Suppressor macrophage treated with lipopolysaccharide for 1 hour (primary cell): Measurements from ENCODE around the gene CST3.
A peak's percentile ranks its signal among the peaks of the same experiment; 100 is the strongest.
"Not testable (repeated sequence)": the region's sequence is repeated elsewhere in the genome, so short reads cannot be mapped to it uniquely, and the experiment has no call there.

Experiments used
- DNase-seq, 3 donors: peaks; one replicate each; pipeline ENCODE4 v3.0.0-alpha.2; 2020 to 2022

The CST3 gene

DNA sequence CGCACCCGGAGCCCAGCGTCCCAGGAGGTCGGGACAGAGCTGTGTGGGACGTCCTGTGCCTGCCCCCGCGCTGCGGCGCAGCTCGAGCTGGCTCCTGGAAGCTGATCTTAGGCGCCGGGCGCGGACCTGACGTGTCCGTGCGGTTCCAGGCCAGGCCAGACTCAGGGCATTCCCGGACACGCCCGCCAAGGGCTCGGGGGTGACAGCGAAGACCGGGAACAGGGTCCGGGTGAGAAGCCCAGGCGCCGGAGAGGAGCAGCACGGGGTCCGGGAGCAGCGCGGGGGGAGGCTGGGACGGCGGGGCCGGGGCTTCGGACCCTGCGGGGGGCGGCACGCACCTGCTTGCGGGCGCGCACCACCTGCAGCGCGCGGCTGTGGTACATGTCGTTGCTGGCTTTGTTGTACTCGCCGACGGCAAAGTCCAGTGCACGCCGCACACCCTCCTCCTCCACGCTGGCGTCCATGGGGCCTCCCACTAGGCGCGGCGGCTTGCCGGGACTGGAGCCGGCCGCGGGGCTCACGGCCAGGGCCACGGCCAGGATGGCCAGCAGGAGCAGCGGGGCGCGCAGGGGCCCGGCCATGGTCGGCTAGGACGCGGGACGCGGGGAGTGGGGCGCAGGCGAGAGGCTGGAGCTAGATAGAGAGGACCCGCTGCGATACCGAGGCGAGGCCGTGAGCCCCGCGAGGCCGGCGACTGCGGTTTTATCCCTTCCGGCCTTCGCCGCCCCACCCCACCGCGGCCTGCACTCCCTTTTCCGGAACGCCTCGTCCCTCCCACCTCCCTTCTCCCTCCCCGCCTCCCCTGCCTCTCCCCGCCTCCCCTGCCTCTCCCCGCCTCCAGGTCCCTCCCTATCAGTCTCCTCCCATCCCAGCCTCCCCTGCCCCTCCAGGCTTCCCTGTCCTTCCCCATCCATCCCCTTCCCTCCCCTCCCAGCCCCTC lies at the start of gene CST3:
Gene CST3 (minus strand): TSS at position 674 of the 940 bp plus-strand sequence. CDS start 93 bp downstream, at position 581.
- DNase-seq: peak; percentile 77 to 93 (median 85)

DNA sequence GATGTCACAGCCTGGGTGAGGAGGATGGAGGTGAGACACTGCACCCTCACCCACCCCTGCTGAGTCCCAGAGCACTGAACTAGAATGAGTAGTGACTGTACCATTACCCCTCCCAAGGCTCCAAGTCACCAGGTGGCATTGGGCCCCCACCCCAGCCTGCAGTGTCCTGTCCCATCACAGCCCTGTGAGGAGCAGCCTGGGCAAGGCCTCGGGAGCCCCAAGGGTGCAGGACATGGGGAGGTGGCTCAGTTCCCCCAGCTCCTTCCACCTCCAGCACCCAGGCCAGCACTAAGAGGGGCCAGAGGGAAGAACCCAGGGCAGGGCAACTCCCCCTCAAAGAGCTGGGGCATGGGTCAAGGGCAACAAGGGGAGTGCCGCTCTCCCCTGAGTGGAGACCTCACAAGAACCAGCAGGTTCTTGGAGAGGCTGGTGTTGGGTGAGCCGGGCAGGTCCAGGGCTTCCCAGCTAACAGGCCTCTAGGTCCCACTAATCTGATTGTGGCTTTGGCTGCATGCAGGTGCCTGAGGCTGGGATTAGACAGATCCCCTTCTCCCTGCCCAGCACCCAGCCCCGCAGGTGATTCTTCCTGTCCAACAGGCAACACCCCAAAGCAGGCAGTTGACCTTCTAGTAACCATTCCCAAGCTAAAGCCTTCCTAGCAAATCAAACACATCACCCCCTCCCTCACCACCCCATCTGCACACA lies 48.4 kb upstream of the CST3 start:
- no peak for DNase-seq

DNA sequence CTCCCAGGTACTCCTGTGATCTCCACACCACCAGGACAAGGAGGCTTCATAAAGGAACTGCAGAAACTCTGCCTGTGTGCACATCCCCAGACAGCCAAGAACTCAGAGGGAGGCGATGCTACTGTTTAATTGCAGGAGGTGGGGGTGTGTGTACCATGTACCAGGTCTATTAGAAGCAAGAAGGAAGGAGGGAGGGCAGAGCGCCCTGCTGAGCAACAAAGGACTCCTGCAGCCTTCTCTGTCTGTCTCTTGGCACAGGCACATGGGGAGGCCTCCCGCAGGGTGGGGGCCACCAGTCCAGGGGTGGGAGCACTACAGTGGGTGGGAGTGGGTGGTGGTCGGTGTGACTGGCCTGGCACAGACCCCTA lies 47.8 kb upstream of the CST3 start:
- DNase-seq: not testable (repeated sequence)

GRCh38 chr20:23684261-23684660 lies 46.5 kb upstream of the CST3 start:
- DNase-seq: no peak

- no peak for DNase-seq
Measured at GRCh38 chr20:23683807-23684206, 46.1 kb upstream of the CST3 start.

- DNase-seq: no peak
Measured at GRCh38 chr20:23683281-23683680, 45.5 kb upstream of the CST3 start.

DNA sequence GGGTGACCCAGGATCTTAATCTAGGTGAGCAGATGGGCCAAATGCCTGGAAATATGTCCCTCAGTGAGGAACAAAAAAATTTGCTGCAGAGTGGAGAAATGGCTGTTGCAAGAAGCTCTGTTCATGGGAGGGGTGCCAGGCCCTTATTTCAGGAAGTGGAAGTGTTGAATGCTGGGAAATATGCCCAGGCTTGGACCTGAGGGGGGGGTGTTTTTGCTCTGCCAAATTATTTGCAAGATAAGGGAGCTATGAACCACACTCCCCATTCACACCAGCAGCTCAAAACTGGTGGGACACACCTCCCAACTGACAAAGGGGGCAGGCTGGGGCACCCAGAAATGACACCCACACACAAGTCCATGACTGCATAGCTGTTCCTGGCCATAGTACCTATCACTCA lies 42.4 kb upstream of the CST3 start:
- DNase-seq: no peak

DNA sequence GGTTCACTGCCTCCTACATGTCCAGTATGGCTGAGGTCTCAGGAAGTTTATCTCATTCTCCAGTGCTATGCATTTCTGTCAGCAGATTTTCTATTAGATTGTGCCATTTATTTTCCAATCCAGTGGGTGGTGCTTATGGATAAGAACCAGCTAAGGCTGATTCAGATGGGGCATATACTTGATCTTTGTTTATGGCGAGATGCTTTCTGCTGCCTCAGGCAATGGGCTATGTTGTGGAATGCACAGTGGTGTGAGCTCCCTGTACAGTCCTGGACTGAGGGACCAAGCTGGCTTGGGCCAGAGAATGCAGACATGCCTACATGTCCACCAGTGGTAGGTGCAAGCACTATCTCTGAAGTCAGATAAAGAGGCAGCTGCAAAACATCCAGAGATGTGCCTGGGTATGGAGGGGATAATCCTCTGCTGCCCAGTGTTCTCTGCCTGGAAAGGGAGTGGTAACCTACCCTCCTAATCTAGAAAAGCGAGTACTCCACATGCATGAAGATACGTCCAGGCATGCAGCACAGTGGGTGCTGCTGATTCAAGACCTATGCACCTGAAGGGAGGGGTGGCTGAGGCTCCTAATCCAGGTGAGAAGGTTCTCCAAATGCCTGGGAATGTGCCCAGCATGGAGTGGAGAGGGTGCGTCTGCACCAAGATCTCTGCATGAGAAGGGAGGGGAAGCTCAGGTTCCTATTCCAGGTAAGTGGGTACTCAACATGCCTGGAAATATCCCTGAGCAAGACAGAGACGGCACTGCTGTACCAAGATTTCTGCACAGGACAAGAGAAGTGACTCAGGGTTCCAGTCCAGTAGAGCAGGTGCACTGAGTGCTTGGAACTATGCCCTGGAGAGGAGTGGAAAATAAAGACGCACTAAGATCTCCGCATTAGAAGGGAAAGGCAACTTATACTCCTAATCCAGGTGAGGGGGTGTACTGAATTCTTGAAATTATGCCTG lies 41.7 kb upstream of the CST3 start:
- no peak for DNase-seq

DNA sequence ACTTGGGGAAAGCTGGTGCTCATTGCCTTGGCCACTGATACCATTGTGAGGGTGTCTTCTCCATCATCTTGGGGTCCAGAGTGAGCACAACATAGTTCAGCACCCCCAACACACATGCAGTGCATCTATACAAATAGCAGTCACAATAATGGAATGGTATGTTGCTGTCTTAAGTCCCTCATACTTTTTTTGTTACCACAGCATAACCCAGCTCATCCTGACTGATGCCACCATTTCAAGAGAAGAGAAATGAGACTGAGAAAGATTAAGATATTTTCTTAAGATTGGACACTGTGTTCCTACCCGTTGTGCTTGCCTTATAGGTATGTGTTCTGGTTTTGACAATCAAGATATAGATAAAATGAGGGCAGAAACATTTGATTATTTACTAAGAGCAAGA lies 35.5 kb upstream of the CST3 start:
- DNase-seq: no peak

DNA sequence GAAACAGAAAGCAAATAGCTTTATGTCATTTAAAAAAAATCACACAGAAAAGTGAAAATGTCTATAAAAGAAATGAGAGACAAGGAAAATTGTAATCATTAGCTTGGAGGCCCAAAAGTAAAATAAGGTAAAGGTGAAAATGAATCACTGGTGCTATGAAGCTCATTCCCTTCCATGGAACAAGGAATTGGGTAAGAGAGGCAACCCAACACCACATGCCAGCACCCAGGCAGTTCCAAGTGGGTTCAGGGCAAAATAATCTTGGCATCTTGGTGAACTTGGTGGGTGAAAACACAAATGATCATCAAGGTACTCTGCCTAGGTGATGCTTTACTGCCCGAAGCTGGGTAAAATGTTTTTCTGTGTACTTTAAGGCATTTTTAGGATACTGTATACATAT lies 34.4 kb upstream of the CST3 start:
- DNase-seq: no peak

DNA sequence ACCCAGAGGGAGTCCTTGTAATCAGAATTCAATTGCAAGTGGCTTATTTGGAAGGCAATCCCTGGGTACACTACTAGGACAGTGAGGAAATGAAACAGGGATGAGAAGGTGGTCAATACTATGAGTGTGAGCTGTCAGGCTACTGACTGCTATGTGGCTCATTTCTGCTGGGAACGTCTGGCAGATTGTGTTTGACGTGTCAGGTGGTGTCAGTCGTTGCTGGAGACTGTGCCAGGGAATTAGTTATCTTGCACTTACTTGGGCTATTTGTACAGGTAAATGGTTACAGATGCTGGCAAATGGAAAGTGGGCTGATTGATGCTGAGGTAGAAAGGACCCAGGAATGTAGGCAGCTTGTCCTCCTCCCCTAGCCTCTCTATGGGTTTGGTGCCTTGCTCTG lies 33.7 kb upstream of the CST3 start:
- DNase-seq: no peak

DNA sequence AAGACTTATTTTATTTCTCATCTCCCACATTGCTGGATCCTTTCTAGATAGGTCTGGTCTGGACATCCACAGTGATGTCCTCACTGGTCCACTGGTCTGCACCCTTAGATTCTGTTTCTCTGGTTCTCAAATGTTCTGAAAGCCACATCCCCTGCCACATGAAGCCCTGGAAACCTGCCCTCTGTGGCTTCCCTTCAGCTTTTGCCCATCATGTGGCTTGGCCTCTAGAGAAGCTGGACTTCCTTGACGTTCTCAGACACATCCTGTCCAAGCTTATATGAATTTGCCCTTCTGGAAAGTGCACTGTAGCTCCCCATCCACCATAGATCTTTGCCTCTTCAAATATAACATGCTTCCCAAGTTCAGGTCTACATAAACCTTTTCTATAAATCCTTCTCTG lies 32.6 kb upstream of the CST3 start:
- DNase-seq: no peak

- DNase-seq: no peak
Measured at GRCh38 chr20:23669866-23670265, 32.1 kb upstream of the CST3 start.

DNA sequence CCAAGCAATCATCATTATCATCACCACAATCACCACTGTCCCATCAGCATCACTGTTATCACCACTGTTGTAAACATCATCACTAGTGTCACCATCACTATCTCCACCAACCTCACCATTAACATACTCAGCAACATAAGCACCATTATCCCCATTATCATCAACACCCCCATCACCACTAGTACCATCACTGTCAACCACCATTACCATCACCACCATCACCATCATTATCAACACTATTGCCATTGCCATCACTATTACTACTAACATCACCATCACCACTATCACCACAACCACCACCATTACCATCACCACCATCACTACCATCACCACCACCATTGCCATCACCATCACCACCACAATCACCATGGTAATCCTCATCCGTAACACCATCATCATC lies 31.6 kb upstream of the CST3 start:
- no peak for DNase-seq

GRCh38 chr20:23668477-23668951 lies 30.8 kb upstream of the CST3 start:
- peak; percentile 63 to 77 (median 70) for DNase-seq

GRCh38 chr20:23667666-23668065 lies 29.9 kb upstream of the CST3 start:
- no peak for DNase-seq

DNA sequence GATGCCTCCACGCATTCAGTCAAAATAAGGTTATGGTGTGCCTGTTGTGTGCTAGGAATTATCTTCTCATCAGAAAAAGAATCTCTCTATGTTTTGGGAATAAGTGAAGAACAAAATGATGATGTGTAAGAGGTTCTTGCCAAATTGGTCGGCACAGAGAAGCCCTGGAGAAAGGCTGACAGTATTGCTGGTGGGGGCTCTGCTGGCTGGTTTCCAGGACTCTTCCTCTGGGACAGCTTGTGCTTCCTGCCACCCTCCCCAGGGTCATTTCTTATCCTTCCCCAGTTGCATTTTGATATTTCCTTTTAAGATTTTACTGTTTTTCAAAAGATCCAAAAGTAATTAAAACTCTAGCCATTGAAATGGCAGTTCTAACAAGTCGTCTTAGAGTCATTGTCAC lies 28.9 kb upstream of the CST3 start:
- no peak for DNase-seq

DNA sequence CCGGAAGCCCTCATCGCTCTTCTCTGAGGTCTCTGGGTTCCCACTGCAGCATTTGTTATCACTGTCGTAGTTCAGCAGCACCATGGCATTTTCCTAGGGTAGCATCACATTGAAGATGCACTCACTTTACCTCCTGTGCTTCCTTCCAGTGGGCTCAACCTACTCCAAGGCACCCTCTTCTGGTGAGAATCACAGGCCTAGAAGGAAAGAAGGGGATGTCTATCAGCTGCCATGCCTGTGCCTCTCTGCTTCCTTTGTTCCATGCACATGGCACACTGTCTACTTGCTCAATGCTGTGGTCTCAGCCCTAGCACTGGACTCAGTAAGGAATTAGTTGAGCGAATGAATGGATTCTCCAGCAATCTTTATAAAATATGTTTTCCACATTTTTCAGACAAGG lies 28.4 kb upstream of the CST3 start:
- no peak for DNase-seq

DNA sequence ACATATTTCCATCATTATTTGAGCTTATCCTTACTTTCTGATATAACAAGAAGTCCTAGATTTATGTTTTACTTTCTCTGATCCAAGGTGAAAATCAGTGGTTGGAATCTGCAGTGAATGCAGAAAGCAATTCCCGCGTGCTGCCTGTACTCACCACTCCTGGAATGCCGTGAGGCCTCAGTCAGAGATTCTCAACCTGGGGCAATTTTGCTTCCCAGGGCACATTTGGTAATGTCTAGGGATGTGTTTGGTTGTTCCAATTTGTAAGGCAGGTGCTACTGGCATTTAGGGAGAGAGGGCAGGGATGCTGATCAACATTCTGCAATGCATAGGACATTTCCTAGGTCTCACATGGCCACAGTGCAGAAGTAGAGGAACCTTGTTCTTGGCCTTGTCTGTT lies 27.2 kb upstream of the CST3 start:
- no peak for DNase-seq

GRCh38 chr20:23664046-23664445 lies 26.3 kb upstream of the CST3 start:
- not testable (repeated sequence) for DNase-seq

DNA sequence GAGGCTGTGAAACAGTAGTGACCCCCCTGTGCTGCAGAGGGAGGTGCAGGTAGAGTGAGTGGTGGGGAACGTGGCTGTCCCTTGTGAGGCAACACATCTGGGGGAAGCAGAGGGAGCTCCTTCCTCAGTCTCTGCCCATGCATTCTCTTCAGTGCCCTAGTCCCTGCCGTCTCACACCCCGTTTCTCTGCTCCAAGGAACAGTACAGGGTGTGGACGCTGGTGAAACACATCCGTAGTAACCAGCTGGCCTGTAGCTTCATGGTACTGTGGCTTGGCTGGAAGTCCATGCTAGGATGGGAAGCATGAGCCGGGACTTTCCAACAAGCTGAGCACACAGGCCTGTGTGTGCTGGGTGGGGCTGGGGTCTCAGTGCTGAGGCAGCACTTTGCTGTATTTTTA lies 25.4 kb upstream of the CST3 start:
- DNase-seq: no peak

DNA sequence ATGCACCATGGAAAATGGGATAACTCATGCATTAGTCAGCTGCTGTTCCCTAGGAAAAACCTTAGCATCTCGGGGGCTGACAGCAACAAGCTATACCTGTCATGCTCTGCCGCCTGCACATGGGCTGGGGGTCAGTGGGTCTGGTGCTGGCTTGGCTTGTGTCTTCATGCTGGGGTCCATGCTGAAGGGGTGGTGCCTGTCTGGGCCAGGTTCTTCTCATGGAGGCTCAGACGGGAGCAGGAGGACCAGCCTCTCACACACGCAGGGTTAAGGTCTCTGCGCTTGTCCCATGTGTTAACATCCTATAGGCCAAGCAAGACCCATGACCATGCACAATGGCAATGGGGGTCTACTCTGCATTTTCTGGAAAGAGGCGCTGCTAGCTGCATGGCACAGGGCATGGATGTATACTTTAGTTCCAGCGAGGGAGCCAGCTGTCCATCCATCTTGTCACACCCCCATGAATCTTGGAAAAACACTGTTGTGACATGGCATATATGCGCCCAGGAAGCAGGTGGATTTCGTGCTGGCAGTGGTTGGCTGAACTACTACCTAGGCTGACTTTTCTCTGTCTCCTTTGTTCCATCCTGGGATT lies 24.6 kb upstream of the CST3 start:
- DNase-seq: no peak
